GM18873 (cell line): ENCODE measurements around the gene NHLH1.
A peak's percentile ranks its signal among the peaks of the same experiment; 100 is the strongest.

Experiments
- ATAC-seq: cut with Tn5 transposase; IDR thresholded peaks from one replicate; pipeline ENCODE4 v1.9.1; 2021; ENCODE audit warnings: mild to moderate bottlenecking, moderate library complexity, moderate number of reproducible peaks; ENCODE audit not compliant: unreplicated experiment, low FRiP score

NHLH1 gene

DNA sequence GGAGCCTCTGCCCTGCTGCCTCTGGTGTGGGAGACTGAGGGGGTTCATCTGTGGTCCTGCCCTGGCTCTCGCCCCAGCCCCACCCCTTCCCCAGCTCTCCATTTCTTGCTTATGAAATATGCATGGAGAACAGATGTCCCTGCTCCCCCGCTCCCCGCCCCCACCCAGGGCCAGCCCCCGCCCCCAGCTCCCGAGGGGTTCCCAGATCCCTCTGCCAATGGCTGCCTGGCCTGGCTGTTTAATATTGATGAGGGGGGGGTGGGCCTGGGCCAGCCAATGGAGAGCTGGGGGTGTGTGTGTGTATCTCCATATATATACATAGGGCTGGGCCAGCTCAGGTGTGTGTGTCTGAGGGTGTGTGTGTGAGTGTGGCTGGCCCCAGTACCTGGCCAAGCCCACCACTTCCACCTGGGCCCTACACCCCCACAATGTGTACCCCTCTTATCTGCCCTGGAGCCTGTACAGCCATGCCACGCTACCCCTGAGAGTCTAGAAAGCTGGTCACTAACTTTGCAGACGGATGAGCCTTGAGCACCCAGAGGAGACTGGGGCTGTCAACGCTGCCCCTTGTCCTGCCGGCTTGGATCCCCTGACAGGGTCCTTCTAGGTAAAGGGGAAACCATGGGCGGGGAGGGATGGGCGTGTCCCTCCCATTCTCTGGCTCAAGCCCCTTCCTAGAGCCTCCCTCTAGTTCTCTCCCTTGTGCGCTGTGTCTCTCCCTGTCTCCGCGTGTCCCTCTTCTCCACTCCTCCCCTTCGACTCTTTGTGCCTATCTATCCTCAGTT lies at the start of gene NHLH1:
Gene NHLH1, plus strand, starts transcription at position 341 of the 785 bp plus-strand sequence. CDS start 3,661 bp downstream, outside the sequence.
- no peak for ATAC-seq

DNA sequence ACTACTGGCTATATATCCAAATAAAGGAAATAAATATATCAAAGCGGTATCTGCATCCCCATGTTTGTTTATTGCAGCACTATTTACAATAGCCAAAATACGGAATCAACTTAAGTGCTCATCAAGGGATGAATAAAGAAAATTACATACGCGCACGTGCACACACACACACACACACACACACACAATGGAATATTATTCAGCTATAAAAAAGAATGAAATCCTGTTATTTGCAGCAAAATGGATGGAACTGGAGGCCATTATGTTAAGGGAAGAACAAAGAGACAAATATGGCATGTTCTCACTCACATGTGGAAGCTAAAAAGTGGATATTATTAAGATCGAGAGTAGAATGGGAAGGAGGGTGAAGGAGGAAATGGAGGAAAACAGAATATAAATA lies 44.0 kb upstream of the NHLH1 start:
- no peak for ATAC-seq

DNA sequence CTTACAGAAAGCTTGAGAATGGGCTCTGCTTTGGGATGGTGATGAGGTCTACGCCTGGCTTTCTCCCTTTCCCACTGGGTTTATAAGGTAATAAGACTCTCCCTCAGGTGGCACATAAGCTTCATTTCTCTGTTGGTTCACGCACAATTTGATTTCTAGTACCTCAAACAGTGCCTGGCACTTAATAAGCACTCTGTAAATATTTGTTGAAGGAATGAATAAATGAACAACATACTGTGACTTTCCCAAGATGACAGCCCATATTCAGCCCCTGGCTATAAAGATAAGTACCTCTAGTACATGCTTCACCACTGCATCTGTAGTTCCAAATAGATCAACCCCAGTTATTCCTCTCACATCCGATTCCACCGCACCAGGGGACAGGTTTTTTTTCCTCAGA lies 41.6 kb upstream of the NHLH1 start:
- ATAC-seq, result no peak

DNA sequence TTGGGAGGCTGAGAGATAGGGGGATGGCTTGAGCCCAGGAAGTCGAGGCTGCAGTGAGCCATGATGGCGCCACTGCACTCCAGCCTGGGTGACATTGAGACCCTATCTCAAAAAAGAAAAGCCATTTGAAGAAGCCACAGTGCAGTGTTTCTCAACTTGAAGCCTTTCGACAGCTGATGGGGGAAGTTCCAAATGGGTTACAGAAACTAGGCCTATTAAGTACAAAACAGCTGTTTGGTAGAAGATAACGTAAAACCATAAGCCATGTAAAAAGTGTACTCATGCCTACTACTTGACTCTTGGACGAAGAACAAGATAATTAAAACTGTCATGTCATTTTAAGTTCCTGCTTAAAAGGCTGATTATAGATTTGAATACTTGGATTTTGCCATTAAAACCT lies 40.5 kb upstream of the NHLH1 start:
- ATAC-seq, result no peak

- ATAC-seq, result no peak
Measured at GRCh38 chr1:160328184-160328583, 38.7 kb upstream of the NHLH1 start.

DNA sequence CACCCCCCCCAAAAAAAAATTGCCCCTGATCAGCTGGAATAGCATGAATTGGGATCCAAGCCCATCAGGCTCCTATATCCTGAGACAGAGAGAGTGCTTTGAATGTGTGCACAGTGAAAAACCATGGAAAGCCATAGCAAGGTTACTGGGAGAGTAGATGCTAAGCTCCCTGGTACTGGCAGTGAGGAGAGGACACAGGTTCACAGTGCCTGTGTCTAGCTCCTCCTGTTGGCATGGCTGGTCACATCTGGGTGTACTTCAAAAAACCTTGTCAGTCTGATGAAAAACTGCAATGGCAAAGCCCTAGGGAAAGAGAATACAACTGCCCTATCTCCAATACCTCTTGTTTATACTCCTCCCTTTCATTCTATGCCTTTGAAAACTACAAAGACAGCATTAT lies 36.8 kb upstream of the NHLH1 start:
- ATAC-seq, result no peak

GRCh38 chr1:160332516-160332915 lies 34.4 kb upstream of the NHLH1 start:
- ATAC-seq, result no peak

GRCh38 chr1:160338580-160338979 lies 28.3 kb upstream of the NHLH1 start:
- no peak for ATAC-seq

DNA sequence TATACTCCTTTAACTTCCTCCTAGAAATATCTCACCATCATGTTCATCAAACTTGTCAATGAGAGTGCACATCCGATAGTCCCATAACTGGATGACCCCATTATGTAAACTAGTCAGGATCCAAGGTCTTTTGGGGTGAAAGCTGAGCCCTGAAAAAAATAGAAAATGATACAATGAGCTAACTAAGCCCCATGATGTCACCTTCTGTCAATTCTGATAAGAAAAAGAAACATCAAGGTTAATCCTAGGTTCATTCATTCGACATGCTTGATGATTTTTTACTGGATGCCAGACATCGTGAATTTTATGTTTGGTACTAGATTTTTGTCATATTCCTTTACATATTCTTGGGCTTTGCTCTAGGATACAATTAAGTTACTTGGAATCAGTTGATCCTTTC lies 26.7 kb upstream of the NHLH1 start:
- ATAC-seq, result no peak

DNA sequence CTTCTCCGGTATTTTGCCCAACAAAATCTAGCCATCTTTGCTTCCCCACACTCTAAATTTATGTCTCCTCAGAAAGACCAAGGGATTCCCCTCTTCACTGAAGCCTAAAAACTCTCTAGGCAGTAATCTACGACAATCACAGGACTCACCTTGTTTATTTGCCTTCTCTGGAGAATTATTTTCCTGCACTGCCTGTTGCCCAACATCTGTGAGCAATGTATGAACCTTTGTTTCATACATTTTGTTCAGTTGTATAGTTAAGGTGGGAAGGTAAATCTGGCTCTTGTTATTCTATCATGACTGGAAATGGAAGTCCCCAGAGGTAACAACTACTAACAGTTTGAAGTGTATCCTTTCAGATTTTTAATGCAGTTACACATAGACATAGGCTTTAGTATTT lies 26.0 kb upstream of the NHLH1 start:
- ATAC-seq, result no peak

GRCh38 chr1:160342526-160342925 lies 24.3 kb upstream of the NHLH1 start:
- ATAC-seq, result no peak

- peak; percentile 84 for ATAC-seq
Measured at GRCh38 chr1:160342953-160343869, 23.7 kb upstream of the NHLH1 start, which contains the start of the genes COPA and NCSTN. Gene COPA (minus strand): TSS chr1:160343250. CDS start chr1:160343170, 80 bp downstream. Gene NCSTN (plus strand): TSS chr1:160343383. CDS start chr1:160343397, 14 bp downstream.

DNA sequence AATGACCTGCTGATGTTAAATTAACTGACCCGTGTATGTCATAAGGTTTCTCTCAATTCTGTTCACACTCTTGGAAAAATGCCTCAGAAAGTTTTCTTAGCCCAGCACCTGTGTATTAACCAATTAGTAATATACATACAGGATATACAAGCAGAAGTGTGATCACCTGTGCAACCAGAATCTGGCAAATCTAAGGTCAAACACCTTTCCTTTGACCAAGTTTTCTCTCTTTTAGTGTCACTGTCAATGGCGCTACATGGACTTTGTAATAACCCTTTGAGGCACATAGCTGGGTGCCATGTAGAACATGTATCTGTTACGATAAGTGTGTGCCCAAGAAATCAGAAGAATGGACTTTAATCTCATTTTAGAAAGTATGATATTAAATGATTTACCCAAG lies 22.6 kb upstream of the NHLH1 start:
- no peak for ATAC-seq

- ATAC-seq, result no peak
Measured at GRCh38 chr1:160344936-160345335, 21.9 kb upstream of the NHLH1 start.

- no peak for ATAC-seq
Measured at GRCh38 chr1:160346463-160346862, 20.4 kb upstream of the NHLH1 start.

DNA sequence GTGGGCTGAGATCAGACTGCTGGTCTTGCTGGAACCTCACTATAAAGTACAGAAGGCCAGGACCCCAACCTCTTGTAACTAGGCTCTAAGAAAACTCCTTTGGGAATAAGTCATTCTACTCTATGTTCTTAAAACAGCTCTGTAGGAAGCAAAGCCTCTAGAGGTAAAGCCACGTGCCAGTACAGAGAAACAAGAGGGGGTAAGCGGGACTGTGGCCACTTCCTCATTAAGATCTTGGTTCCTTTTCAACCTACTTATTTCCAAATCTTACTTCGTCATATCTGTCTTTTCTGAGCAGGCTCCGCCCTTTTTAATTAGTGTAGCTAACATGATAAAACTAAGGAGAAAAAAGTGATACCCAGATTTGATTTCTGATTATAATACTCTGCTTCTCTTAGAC lies 19.9 kb upstream of the NHLH1 start:
- no peak for ATAC-seq

DNA sequence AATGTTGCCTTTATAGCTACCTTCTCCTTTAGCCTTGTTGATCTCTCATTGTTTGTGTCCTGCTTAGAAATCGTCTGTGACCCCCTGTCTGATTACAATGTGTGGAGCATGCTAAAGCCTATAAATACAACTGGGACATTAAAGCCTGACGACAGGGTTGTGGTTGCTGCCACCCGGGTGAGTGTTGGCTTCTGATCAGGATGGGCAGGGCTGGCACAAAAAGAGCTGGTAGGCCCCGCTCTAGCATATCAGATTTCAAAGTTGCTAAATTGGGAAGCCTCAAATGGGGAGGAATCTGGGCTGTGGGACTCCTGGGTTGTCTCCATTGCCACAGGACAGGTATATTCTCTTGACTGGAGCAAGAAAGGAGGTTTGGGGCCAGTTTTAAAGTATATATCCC lies 15.2 kb upstream of the NHLH1 start:
- ATAC-seq, result no peak

GRCh38 chr1:160352555-160352954 lies 14.3 kb upstream of the NHLH1 start:
- no peak for ATAC-seq

- ATAC-seq, result no peak
Measured at GRCh38 chr1:160353223-160353622, 13.6 kb upstream of the NHLH1 start.

DNA sequence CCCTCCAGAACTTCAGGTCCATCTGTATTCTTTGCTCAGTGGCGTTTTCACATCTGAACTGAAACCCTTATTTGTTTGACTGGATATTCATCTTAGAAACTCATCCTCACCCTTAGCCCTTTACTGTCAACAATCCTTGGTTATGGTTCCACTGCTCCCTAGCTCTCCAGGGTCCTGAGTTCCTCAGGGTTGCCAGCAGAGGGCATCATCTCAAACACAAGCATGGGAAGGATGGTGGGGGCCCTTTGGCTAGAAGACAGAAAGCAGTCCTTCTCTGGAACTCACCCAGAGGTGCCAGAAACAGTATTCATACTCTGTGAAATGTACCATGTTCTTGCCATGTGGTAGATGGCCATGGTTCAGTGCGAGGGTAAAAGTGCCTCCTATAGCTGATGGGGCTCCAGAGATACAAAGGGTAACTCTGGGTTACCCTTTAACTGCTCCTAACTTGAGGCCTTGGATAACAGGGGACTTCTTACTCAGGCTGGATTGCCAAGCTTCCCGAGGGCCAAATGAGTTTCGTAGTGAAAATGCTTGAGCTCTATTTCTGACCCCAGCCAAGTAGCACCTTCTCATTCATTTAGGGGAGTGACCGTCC lies 12.4 kb upstream of the NHLH1 start:
- ATAC-seq, result no peak
